GM23338 (cell line): ENCODE measurements around the gene MGLL. TPM values are rescaled to one million over a fixed set of nuclear protein-coding genes. Genes with fewer than 3 reads are reported as not detected.

Experiments used
- ATAC-seq: fragments of 200-7000 bp; cut with Tn5 transposase; 3 replicates; pipeline ENCODE4 v1.9.1; 2020
- DNase-seq: peaks from one replicate; pipeline ENCODE4 v3.0.0-alpha.2; 2015; ENCODE audit warnings: low spot score
- H2AFZ ChIP-seq: fragments of 200-600 bp; sonication (generic); 2 replicates; pipeline ENCODE4 v1.8.0; 2016; ENCODE audit warnings: antibody characterized with exemption, mild to moderate bottlenecking, moderate library complexity
- H3F3A ChIP-seq: fragments of 200-600 bp; sonication (generic); replicated peaks from 2 replicates; pipeline ENCODE4 v1.8.0; 2017; ENCODE audit warnings: antibody characterized with exemption, mixed run types, low read depth
- H3K27ac ChIP-seq: fragments of 200-600 bp; sonication (generic); 2 replicates; pipeline ENCODE4 v1.6.1; 2016; ENCODE audit warnings: low read depth
- H3K27me3 ChIP-seq: fragments of 200-600 bp; sonication (generic); 2 replicates; pipeline ENCODE4 v1.8.0; 2016; ENCODE audit warnings: mild to moderate bottlenecking, mixed run types, moderate library complexity; ENCODE audit not compliant: insufficient read depth
- H3K36me3 ChIP-seq: fragments of 200-600 bp; sonication (generic); 2 replicates; pipeline ENCODE4 v1.8.0; 2016; ENCODE audit warnings: mild to moderate bottlenecking; ENCODE audit not compliant: insufficient read depth
- H3K4me1 ChIP-seq: fragments of 200-600 bp; sonication (generic); 2 replicates; pipeline ENCODE4 v1.8.0; 2016; ENCODE audit warnings: mild to moderate bottlenecking, moderate library complexity; ENCODE audit not compliant: insufficient read depth
- H3K4me2 ChIP-seq: fragments of 200-600 bp; sonication (generic); 2 replicates; pipeline ENCODE4 v1.7.1; 2017; ENCODE audit warnings: mixed run types
- H3K4me3 ChIP-seq: fragments of 200-600 bp; sonication (generic); 2 replicates; pipeline ENCODE4 v1.6.1; 2016; ENCODE audit warnings: mixed run types
- H3K79me2 ChIP-seq: fragments of 200-600 bp; sonication (generic); replicated peaks from 2 replicates; pipeline ENCODE4 v1.8.0; 2017; ENCODE audit warnings: mild to moderate bottlenecking; ENCODE audit not compliant: insufficient read depth
- H3K9me2 ChIP-seq: fragments of 200-600 bp; sonication (generic); 2 replicates; pipeline ENCODE4 v1.8.0; 2017; ENCODE audit not compliant: insufficient read depth
- H4K20me1 ChIP-seq: fragments of 200-600 bp; sonication (generic); replicated peaks from 2 replicates; pipeline ENCODE4 v1.8.0; 2017; ENCODE audit warnings: mild to moderate bottlenecking; ENCODE audit not compliant: insufficient read depth
- H3K27ac Mint-ChIP-seq: 2 replicates; pipeline ENCODE4 v1.8.0; 2020; ENCODE audit warnings: inconsistent platforms, mild to moderate bottlenecking, moderate library complexity, mixed read lengths
- H3K27me3 Mint-ChIP-seq: 3 replicates; pipeline ENCODE4 v1.8.0; 2022; ENCODE audit warnings: low read depth, mild to moderate bottlenecking, moderate library complexity, mixed read lengths, inconsistent platforms; ENCODE audit not compliant: insufficient read depth, poor library complexity
- H3K36me3 Mint-ChIP-seq: 3 replicates; pipeline ENCODE4 v1.8.0; 2021; ENCODE audit warnings: low read depth, mild to moderate bottlenecking, inconsistent platforms, moderate library complexity, mixed read lengths
- H3K4me1 Mint-ChIP-seq: 3 replicates; pipeline ENCODE4 v1.8.0; 2020; ENCODE audit warnings: mild to moderate bottlenecking, inconsistent platforms, mixed read lengths
- H3K4me3 Mint-ChIP-seq: 3 replicates; pipeline ENCODE4 v1.8.0; 2021; ENCODE audit warnings: moderate library complexity, mild to moderate bottlenecking, inconsistent platforms, mixed read lengths
- H3K9me3 Mint-ChIP-seq: 3 replicates; pipeline ENCODE4 v1.8.0; 2020; ENCODE audit warnings: moderate library complexity, mild to moderate bottlenecking, inconsistent platforms, mixed read lengths
- CREB1 ChIP-seq: fragments of 250-450 bp; sonication (Bioruptor Pico); IDR thresholded peaks from 2 replicates; pipeline ENCODE4 v1.5.0; 2020; ENCODE audit warnings: low read depth, mild to moderate bottlenecking, moderate library complexity
- EZH2 ChIP-seq: fragments of 200-600 bp; sonication (generic); IDR thresholded peaks from one replicate; pipeline ENCODE4 v1.8.0; 2017; ENCODE audit warnings: antibody characterized with exemption, mild to moderate bottlenecking, low read depth; ENCODE audit not compliant: unreplicated experiment
- EZH2phosphoT487 ChIP-seq: fragments of 200-600 bp; sonication (generic); IDR thresholded peaks from one replicate; pipeline ENCODE4 v1.8.1; 2018; ENCODE audit warnings: antibody characterized with exemption; ENCODE audit not compliant: unreplicated experiment
- JUNB ChIP-seq: IDR thresholded peaks from one replicate; pipeline ENCODE4 v1.6.1; 2016; ENCODE audit warnings: antibody characterized with exemption; ENCODE audit not compliant: unreplicated experiment
- POLR2AphosphoS5 ChIP-seq: IDR thresholded peaks from 2 replicates; pipeline ENCODE4 v1.6.1; 2016; ENCODE audit warnings: antibody characterized with exemption, low read depth
- STAT1 ChIP-seq: IDR thresholded peaks from one replicate; pipeline ENCODE4 v1.6.1; 2016; ENCODE audit warnings: antibody characterized with exemption; ENCODE audit not compliant: unreplicated experiment
- ZNF114 ChIP-seq: fragments of 250-450 bp; sonication (Bioruptor Pico); IDR thresholded peaks from 2 replicates; pipeline ENCODE4 v1.5.0; 2020; ENCODE audit warnings: mild to moderate bottlenecking, moderate library complexity
- polyA plus RNA-seq: library from polyadenylated mRNA; unstranded; fragments of >200 nt; fragmentation: Nextera tagmentation; extraction: Ambion mirVana; gene quantifications from 2 replicates; pipeline ENCODE4 v1.2.1, GENCODE V29; 2016
- total RNA-seq: library from RNA; depleted of rRNA; stranded (reverse); fragments of >200 nt; shearing (Covaris generic); gene quantifications from 2 replicates; pipeline ENCODE4 v1.2.3, GENCODE V29; 2014
- TF ChIP-seq, protein P1 (sequence below): IDR thresholded peaks from 2 replicates; pipeline ENCODE4 v1.6.1; 2016; ENCODE audit warnings: antibody characterized with exemption
- TF ChIP-seq, protein P2 (sequence below): IDR thresholded peaks from one replicate; pipeline ENCODE4 v1.6.1; 2018; ENCODE audit warnings: antibody characterized with exemption; ENCODE audit not compliant: unreplicated experiment
- TF ChIP-seq, protein P3 (sequence below), 2 experiments: fragments of 200-600 bp in 1 of 2; sonication (generic) in 1 of 2; conservative IDR thresholded peaks; 2 replicates each; pipeline versions ENCODE4 v1.5.1 to v1.6.1; 2016 to 2017; ENCODE audit warnings: antibody characterized with exemption in 2 of 2, low read depth in 2 of 2, mild to moderate bottlenecking in 2 of 2, moderate library complexity in 1 of 2
- TF ChIP-seq, protein P4 (sequence below): fragments of 250-450 bp; sonication (Bioruptor Pico); IDR thresholded peaks from 2 replicates; pipeline ENCODE4 v1.5.0; 2020; ENCODE audit warnings: mild to moderate bottlenecking, moderate library complexity

The MGLL gene
- total and polyA plus RNA-seq, 2 experiments from 2014 or later = 0.71 to 0.83 TPM

DNA sequence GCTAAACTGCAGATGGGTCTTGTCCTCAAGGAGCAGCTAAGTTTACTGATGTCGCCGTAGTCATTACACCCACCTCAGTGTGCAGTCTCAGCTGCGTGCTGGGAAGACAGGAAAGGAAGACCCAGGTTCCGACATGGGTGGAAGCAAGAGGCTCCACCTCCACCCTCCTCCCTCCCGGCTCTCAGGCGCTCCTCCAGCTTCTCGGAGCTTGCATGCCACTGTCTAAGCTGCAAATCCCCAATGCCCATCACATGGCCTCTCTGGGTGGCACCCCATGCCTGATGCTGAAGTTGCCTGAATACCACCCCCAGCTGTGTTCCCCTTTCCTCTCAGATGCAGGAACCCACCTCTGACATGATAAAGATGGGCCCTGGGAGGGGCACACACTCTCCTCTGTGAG, 58.5 kb downstream of the MGLL start (continued):
- TF ChIP-seq, protein P1, sequence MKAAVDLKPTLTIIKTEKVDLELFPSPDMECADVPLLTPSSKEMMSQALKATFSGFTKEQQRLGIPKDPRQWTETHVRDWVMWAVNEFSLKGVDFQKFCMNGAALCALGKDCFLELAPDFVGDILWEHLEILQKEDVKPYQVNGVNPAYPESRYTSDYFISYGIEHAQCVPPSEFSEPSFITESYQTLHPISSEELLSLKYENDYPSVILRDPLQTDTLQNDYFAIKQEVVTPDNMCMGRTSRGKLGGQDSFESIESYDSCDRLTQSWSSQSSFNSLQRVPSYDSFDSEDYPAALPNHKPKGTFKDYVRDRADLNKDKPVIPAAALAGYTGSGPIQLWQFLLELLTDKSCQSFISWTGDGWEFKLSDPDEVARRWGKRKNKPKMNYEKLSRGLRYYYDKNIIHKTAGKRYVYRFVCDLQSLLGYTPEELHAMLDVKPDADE = no peak
- TF ChIP-seq ZNF114 (CRISPR knock-in tag) = no peak
- no peak for TF ChIP-seq STAT1
- TF ChIP-seq, protein P2, sequence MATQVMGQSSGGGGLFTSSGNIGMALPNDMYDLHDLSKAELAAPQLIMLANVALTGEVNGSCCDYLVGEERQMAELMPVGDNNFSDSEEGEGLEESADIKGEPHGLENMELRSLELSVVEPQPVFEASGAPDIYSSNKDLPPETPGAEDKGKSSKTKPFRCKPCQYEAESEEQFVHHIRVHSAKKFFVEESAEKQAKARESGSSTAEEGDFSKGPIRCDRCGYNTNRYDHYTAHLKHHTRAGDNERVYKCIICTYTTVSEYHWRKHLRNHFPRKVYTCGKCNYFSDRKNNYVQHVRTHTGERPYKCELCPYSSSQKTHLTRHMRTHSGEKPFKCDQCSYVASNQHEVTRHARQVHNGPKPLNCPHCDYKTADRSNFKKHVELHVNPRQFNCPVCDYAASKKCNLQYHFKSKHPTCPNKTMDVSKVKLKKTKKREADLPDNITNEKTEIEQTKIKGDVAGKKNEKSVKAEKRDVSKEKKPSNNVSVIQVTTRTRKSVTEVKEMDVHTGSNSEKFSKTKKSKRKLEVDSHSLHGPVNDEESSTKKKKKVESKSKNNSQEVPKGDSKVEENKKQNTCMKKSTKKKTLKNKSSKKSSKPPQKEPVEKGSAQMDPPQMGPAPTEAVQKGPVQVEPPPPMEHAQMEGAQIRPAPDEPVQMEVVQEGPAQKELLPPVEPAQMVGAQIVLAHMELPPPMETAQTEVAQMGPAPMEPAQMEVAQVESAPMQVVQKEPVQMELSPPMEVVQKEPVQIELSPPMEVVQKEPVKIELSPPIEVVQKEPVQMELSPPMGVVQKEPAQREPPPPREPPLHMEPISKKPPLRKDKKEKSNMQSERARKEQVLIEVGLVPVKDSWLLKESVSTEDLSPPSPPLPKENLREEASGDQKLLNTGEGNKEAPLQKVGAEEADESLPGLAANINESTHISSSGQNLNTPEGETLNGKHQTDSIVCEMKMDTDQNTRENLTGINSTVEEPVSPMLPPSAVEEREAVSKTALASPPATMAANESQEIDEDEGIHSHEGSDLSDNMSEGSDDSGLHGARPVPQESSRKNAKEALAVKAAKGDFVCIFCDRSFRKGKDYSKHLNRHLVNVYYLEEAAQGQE = no peak

DNA sequence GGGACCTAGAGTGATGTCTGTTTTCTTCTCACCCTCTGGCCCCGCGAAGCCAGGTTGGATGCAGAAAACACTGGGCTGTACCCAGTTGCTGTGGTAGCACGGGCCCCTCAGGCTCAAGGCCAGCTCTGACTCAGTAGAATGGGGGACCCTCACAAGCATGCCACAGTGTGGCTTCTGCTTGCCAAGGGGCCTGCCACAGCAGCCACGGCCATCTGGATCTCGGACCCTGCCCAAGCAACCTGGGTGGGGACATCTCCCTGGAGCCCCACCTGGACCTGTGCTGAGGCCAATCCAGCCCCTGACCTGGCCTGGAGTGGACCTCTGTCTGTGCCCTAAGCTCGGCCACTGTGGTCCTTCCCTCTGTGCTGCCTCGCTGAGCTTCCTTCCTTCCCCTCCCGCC, 59.0 kb downstream of the MGLL start:
- H3K4me1 Mint-ChIP-seq = peaks cover 8% of the 10 kb centered on the region; the same call in 1 of the 3 replicates
- no peaks in the 10 kb centered on the region for H3K36me3 Mint-ChIP-seq
- H3K9me3 Mint-ChIP-seq = peaks cover 4% of the 10 kb centered on the region; the same call in 1 of the 3 replicates
- no peaks in the 10 kb centered on the region for H3K4me1 ChIP-seq
- H3K27ac ChIP-seq = no peak overlapping the region
- no peaks in the 10 kb centered on the region for H3K27me3 ChIP-seq
- no peaks in the 10 kb centered on the region for H3F3A ChIP-seq
- no peaks in the 10 kb centered on the region for H3K9me2 ChIP-seq
- no peak overlapping the region for H3K4me3 ChIP-seq
- peaks cover 9% of the 10 kb centered on the region for H3K27me3 Mint-ChIP-seq
- no peaks in the 10 kb centered on the region for H4K20me1 ChIP-seq
- H3K4me2 ChIP-seq = no peak overlapping the region
- H3K27ac Mint-ChIP-seq = no peak overlapping the region
- H3K36me3 ChIP-seq = no peaks in the 10 kb centered on the region
- no peak overlapping the region for H2AFZ ChIP-seq
- H3K4me3 Mint-ChIP-seq = no peak overlapping the region
- ATAC-seq (no peak), DNase-seq (no peak)
- H3K79me2 ChIP-seq = no peaks in the 10 kb centered on the region
- TF ChIP-seq, protein P3, sequence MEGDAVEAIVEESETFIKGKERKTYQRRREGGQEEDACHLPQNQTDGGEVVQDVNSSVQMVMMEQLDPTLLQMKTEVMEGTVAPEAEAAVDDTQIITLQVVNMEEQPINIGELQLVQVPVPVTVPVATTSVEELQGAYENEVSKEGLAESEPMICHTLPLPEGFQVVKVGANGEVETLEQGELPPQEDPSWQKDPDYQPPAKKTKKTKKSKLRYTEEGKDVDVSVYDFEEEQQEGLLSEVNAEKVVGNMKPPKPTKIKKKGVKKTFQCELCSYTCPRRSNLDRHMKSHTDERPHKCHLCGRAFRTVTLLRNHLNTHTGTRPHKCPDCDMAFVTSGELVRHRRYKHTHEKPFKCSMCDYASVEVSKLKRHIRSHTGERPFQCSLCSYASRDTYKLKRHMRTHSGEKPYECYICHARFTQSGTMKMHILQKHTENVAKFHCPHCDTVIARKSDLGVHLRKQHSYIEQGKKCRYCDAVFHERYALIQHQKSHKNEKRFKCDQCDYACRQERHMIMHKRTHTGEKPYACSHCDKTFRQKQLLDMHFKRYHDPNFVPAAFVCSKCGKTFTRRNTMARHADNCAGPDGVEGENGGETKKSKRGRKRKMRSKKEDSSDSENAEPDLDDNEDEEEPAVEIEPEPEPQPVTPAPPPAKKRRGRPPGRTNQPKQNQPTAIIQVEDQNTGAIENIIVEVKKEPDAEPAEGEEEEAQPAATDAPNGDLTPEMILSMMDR (conservative IDR thresholded peaks at IDR 0.05; ENCODE audit: low read depth in 2 of 2) = no peak
- TF ChIP-seq POLR2AphosphoS5 (no peak), CREB1 (CRISPR knock-in tag) (no peak), EZH2 (no peak), JUNB (no peak), STAT1 (no peak), EZH2phosphoT487 (no peak)
- TF ChIP-seq, protein P4, sequence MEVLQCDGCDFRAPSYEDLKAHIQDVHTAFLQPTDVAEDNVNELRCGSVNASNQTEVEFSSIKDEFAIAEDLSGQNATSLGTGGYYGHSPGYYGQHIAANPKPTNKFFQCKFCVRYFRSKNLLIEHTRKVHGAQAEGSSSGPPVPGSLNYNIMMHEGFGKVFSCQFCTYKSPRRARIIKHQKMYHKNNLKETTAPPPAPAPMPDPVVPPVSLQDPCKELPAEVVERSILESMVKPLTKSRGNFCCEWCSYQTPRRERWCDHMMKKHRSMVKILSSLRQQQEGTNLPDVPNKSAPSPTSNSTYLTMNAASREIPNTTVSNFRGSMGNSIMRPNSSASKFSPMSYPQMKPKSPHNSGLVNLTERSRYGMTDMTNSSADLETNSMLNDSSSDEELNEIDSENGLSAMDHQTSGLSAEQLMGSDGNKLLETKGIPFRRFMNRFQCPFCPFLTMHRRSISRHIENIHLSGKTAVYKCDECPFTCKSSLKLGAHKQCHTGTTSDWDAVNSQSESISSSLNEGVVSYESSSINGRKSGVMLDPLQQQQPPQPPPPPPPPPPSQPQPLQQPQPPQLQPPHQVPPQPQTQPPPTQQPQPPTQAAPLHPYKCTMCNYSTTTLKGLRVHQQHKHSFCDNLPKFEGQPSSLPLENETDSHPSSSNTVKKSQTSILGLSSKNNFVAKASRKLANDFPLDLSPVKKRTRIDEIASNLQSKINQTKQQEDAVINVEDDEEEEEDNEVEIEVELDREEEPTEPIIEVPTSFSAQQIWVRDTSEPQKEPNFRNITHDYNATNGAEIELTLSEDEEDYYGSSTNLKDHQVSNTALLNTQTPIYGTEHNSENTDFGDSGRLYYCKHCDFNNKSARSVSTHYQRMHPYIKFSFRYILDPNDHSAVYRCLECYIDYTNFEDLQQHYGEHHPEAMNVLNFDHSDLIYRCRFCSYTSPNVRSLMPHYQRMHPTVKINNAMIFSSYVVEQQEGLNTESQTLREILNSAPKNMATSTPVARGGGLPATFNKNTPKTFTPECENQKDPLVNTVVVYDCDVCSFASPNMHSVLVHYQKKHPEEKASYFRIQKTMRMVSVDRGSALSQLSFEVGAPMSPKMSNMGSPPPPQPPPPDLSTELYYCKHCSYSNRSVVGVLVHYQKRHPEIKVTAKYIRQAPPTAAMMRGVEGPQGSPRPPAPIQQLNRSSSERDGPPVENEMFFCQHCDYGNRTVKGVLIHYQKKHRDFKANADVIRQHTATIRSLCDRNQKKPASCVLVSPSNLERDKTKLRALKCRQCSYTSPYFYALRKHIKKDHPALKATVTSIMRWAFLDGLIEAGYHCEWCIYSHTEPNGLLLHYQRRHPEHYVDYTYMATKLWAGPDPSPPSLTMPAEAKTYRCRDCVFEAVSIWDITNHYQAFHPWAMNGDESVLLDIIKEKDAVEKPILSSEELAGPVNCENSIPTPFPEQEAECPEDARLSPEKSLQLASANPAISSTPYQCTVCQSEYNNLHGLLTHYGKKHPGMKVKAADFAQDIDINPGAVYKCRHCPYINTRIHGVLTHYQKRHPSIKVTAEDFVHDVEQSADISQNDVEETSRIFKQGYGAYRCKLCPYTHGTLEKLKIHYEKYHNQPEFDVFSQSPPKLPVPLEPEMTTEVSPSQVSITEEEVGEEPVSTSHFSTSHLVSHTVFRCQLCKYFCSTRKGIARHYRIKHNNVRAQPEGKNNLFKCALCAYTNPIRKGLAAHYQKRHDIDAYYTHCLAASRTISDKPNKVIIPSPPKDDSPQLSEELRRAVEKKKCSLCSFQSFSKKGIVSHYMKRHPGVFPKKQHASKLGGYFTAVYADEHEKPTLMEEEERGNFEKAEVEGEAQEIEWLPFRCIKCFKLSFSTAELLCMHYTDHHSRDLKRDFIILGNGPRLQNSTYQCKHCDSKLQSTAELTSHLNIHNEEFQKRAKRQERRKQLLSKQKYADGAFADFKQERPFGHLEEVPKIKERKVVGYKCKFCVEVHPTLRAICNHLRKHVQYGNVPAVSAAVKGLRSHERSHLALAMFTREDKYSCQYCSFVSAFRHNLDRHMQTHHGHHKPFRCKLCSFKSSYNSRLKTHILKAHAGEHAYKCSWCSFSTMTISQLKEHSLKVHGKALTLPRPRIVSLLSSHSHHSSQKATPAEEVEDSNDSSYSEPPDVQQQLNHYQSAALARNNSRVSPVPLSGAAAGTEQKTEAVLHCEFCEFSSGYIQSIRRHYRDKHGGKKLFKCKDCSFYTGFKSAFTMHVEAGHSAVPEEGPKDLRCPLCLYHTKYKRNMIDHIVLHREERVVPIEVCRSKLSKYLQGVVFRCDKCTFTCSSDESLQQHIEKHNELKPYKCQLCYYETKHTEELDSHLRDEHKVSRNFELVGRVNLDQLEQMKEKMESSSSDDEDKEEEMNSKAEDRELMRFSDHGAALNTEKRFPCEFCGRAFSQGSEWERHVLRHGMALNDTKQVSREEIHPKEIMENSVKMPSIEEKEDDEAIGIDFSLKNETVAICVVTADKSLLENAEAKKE (CRISPR knock-in tag) = no peak
- TF ChIP-seq, protein P1 = no peak
